ENCODE measurements around the gene PARP3.
A peak's percentile ranks its signal among the peaks of the same experiment; 100 is the strongest.
"Not testable (repeated sequence)": the region's sequence is repeated elsewhere in the genome, so short reads cannot be mapped to it uniquely, and the experiment has no call there.

The PARP3 gene

GRCh38 chr3:51941798-51942602 lies at the start of gene PARP3, which contains the start of gene RRP9:
PARP3 (plus strand) TSS chr3:51942363; CDS start chr3:51943356, 993 bp downstream.
RRP9 (minus strand) TSS chr3:51941904; CDS start chr3:51941867, 37 bp downstream.
- peak; percentile 100 for DNase-seq

GRCh38 chr3:51894391-51894790 lies 47.8 kb upstream of the PARP3 start:
- DNase-seq: no peak

GRCh38 chr3:51894939-51895338 lies 47.2 kb upstream of the PARP3 start:
- DNase-seq: no peak

- no peak for DNase-seq
Observed at GRCh38 chr3:51896607-51897305, 45.4 kb upstream of the PARP3 start.

GRCh38 chr3:51897391-51897790 lies 44.8 kb upstream of the PARP3 start:
- DNase-seq: no peak

- DNase-seq: not testable (repeated sequence)
Observed at GRCh38 chr3:51900043-51900442, 42.1 kb upstream of the PARP3 start.

- peak; percentile 28 for DNase-seq
Observed at GRCh38 chr3:51902361-51902760, 39.8 kb upstream of the PARP3 start.

GRCh38 chr3:51904034-51904823 lies 37.9 kb upstream of the PARP3 start:
- DNase-seq: no peak

GRCh38 chr3:51908026-51908425 lies 34.1 kb upstream of the PARP3 start:
- no peak for DNase-seq

- no peak for DNase-seq
Observed at GRCh38 chr3:51916418-51916817, 25.7 kb upstream of the PARP3 start.

- DNase-seq: no peak
Observed at GRCh38 chr3:51921081-51921578, 21.0 kb upstream of the PARP3 start.

GRCh38 chr3:51927061-51927977 lies 14.8 kb upstream of the PARP3 start:
- no peak for DNase-seq

GRCh38 chr3:51928438-51928837 lies 13.7 kb upstream of the PARP3 start:
- no peak for DNase-seq

GRCh38 chr3:51928981-51929380 lies 13.2 kb upstream of the PARP3 start:
- not testable (repeated sequence) for DNase-seq

- DNase-seq: no peak
Observed at GRCh38 chr3:51929420-51930003, 12.7 kb upstream of the PARP3 start.

- no peak for DNase-seq
Observed at GRCh38 chr3:51930439-51930838, 11.7 kb upstream of the PARP3 start.

- DNase-seq: no peak
Observed at GRCh38 chr3:51931756-51932155, 10.4 kb upstream of the PARP3 start.

- DNase-seq: no peak
Observed at GRCh38 chr3:51932471-51933370, 9.4 kb upstream of the PARP3 start.

- DNase-seq: no peak
Observed at GRCh38 chr3:51933471-51934138, 8.6 kb upstream of the PARP3 start.

Data from CD4-positive, alpha-beta T cell treated with Interleukin-17A for 4 hours (primary cell).